Measurements from ENCODE around the gene HOOK2.

Gene HOOK2

GRCh38 chr19:12793290-12794195 is 18.2 kb upstream of the HOOK2 start:
- peak; percentile 94 for DNase-seq

- no peak for DNase-seq
These were observed 17.5 kb upstream of the HOOK2 start for GRCh38 chr19:12792853-12793289.

DNA sequence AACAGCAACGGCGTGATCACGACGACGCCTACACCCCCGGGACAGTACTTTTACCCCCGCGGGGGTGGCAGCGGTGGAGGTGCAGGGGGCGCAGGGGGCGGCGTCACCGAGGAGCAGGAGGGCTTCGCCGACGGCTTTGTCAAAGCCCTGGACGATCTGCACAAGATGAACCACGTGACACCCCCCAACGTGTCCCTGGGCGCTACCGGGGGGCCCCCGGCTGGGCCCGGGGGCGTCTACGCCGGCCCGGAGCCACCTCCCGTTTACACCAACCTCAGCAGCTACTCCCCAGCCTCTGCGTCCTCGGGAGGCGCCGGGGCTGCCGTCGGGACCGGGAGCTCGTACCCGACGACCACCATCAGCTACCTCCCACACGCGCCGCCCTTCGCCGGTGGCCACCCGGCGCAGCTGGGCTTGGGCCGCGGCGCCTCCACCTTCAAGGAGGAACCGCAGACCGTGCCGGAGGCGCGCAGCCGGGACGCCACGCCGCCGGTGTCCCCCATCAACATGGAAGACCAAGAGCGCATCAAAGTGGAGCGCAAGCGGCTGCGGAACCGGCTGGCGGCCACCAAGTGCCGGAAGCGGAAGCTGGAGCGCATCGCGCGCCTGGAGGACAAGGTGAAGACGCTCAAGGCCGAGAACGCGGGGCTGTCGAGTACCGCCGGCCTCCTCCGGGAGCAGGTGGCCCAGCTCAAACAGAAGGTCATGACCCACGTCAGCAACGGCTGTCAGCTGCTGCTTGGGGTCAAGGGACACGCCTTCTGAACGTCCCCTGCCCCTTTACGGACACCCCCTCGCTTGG is 16.9 kb upstream of the HOOK2 start:
- DNase-seq: peak; percentile 93

GRCh38 chr19:12791345-12792050 is 16.1 kb upstream of the HOOK2 start, which contains the start of gene JUNB:
Gene JUNB, plus strand, starts transcription at chr19:12791486. Its CDS starts 286 bp downstream, at chr19:12791772.
- DNase-seq: peak; percentile 96

GRCh38 chr19:12790628-12791344 is 15.4 kb upstream of the HOOK2 start:
- DNase-seq: no peak

GRCh38 chr19:12789904-12790619 is 14.7 kb upstream of the HOOK2 start:
- DNase-seq: peak; percentile 98

DNA sequence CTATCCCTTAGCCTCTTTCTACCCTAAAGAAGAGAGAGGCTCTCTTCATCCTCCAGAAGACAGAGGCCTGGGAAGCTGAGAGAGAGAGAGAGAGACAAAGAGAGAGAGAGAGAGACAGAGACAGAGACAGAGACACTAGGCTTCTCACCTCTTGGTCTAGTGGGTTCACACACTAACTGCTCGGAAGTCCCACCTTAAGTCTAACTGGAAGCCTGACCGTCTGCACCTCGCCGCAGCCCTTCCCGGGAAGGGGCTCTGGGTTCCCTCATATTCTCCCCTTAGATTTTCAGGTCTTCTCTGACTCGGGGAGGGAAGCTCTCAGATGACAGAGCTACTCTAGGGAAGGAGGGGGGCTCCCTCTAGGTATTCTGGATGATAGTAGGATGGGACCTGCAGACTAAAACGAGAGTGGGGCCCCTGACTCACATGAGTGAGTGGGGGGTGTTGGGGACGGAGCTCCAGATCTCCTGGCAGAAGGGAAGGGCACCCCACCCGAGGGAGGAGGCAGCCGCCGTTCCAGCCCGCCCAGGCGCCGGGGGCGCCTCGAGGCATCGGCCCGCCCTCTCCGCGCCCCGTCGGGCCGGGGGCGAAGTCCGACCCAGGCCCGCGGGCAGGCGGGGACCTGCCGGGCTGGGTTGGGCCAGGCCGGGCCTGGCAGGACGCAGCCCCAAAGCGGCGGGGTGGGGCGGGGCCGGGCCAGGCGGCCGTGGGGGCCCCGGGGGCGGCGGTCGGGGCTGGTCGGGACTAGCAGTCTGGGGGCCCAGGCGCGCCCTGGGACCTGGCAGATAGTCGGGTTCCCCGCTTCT is 13.9 kb upstream of the HOOK2 start:
- no peak for DNase-seq

DNA sequence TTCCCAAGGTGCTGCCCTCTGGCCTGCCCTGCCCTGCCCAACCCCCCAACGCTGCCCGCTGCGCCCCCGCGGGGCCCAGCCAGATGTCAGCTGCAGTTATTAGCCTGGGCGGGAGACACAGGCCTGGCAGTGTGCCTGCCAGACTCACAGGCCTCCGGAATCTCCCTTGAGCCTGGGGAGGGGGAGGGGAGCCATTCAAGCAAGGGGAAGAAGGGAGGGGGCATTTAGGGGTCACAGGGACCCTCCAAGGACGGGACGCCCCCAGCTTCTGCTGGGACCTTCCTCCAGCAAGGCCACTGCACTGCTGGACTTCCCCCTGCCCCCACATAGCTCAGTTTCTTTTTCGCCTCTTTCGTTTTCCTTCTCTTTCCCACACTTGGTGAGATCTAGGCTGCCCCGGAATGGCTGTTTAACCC is 13.3 kb upstream of the HOOK2 start:
- peak; percentile 92 for DNase-seq

DNA sequence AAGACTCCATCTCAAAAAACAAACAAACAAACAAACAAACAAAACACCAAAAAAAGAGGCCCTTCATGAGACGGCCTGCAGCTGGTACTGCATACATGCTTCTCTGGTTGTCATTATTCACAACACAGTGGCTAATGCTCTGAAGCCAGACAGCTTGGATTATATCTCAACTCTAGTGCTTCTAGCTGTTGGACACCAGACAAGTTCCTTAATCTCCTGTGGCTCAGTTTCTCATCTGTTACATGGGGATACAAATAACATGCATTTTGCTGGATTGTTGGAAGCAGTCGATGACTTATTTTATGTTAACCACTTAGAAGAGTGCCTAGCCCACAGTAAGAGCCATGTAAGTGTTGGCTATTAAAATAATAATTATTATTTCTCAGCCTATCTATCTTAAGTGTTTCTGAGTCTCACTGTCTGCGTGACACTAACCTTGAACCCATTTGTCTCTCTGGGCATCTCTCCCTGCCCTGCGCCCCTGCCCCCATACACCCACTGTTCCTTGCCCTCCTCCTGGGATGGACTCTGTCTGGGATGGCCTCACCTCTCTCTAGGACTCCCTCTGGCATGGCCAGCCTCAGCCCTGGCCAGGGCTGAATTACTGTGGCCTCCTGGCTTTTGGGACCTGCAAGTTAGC is 12.8 kb upstream of the HOOK2 start:
- DNase-seq: no peak

DNA sequence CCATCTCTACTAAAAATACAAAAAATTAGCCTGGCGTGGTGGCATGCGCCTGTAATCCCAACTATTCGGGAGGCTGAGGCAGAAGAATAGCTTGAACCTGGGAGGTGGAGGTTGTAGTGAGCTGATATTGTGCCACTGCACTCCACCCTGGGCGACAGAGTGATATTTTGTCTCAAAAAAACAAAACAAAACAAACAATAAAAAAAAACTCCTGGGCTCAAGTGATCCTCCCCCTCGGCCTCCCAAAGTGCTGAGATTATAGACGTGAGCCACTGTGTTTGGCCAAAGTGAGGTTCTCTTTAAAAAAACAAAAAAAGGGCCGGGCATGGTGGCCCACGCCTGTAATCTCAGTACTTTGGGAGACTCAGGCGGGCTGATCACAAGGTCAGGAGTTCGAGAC is 12.1 kb upstream of the HOOK2 start:
- DNase-seq: no peak

DNA sequence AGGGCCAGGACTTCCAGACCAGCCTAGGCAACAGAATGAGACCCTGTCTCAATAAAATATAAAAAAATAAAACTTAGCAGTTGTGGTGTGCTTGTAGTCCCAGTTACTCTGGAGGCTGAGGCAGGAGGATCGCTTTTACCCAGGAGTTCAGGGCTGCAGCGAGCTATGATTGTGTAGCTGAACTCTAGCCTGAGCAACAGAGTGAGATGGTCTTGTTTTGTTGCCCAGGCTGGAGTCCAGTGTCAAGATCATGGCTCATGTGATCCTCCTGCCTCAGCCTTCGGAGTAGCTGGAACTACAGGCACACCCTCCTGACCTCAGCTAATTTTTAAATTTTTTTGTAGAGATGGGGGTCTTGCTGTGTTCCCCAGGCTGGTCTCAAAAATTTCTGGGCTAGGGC is 11.6 kb upstream of the HOOK2 start:
- no peak for DNase-seq

DNA sequence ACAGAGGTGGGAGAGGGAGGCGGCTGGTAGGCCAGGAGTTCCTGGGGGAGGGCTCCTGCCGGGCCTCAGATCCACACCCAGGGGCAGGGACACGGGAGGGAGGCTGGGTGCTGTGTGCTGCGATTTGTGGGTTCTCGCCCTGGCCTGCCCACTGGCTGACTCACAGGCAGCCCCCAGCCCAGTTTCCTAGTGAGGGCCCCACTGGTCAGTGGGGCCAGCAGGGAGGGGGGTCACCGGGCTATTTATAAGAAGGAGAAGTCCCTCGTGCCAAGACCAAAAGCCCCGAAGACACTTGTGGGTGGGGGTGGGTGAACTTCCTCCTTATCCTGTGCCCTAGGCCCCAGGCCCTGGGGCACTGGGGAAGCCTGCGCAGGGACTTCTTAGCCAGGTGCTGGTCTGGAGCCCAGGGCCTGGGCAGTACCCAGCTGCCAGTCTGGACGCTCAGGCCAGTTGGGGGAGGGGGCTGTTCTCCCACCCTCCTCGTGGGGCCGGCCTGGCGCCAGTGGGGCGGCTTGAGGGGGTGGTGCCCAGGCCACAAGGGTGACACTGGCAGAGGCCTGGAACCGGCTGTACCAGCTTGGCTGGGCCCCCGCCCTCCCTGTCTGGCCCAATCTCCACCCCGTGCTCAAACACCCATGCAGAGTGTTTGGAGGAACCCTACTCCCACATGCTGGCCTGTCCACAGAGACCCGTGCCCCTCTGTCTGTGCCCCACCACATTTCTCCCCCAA is 11.0 kb upstream of the HOOK2 start:
- peak; percentile 64 for DNase-seq

- no peak for DNase-seq
These were observed 10.2 kb upstream of the HOOK2 start for GRCh38 chr19:12785431-12786031.

DNA sequence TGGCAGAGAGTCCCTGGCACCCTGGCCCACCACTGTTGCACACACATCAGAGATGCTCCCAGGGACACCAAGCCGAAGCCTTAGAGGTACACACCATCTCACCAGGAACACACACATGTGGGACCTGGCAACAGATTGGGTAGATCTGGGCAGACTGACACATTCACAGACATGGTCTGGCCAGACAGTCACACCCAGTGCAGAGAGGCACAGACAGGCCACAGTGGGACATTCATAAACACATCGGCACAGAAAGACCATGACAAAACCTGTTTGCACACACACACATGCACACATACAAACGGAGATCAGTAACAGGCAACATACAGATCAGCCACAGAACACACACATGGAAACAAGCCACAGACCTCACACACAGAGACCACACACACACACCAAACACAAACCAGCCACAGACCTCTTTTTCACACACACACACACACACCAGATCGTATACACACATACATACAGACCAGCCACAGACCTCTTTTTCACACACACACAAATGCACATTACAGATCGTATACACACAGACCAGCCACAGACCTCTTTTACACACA is 9.6 kb upstream of the HOOK2 start:
- DNase-seq: no peak

GRCh38 chr19:12784394-12784870 is 9.1 kb upstream of the HOOK2 start:
- no peak for DNase-seq

GRCh38 chr19:12783849-12784393 is 8.6 kb upstream of the HOOK2 start:
- no peak for DNase-seq

DNA sequence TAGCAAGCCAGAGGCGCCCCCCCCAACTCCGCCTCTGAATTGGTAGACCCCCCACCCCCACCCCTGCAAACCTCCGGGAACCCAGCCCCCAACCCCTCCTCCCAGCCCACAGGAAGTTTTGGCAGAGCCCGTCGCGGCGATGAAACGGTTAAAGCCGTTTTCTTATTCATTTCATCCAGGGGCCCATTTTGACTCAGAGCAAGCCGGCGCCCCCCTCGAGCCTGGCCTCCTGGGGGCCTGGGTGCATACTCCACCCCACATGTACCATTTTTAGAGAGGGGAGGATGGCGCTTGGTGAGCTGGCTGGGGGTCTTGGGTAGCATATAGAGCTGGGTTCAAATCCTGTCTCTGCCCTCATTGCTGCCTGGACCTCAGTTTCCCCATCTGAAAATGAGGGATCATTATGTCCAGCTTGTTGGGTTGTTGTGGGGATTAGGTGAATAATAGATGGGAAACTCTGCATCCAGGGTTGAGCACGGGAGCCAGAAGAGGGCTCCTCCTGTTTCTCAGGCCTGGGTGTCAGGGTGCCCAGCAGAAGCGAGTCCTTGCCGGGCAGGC is 8.0 kb upstream of the HOOK2 start:
- DNase-seq: no peak

All from RPMI8226 (cell line).